HEK293T (cell line): ENCODE results near the gene NUCB2.

Source experiments
- CTCF ChIA-PET: fragments of 350-600 bp; formaldehyde crosslinking; extraction: SDS; loops from one replicate; lab custom pipeline; 2021; ENCODE audit warnings: antibody characterized with exemption, inconsistent platforms; lab: Yijun Ruan, JAX
- POLR2A ChIA-PET: fragments of 350-600 bp; formaldehyde crosslinking; extraction: SDS; loops from one replicate; lab custom pipeline; 2020; ENCODE audit warnings: antibody characterized with exemption, inconsistent platforms; lab: Yijun Ruan, JAX
- DNase-seq: peaks from one replicate; pipeline ENCODE4 v3.0.0; 2012; ENCODE audit warnings: mixed read lengths; ENCODE audit errors: extremely low spot score
- ARNT ChIP-seq: fragments of 450-650 bp; IDR thresholded peaks from 2 replicates; pipeline ENCODE4 v1.6.1; 2017; ENCODE audit warnings: mild to moderate bottlenecking
- BHLHE40 ChIP-seq: fragments of 450-650 bp; IDR thresholded peaks from 2 replicates; pipeline ENCODE4 v1.6.1; 2016; ENCODE audit warnings: mild to moderate bottlenecking, moderate library complexity, borderline replicate concordance
- CTBP1 ChIP-seq: fragments of 450-650 bp; IDR thresholded peaks from 2 replicates; pipeline ENCODE4 v1.6.1; 2016; ENCODE audit warnings: borderline replicate concordance
- ELF4 ChIP-seq: fragments of 450-650 bp; IDR thresholded peaks from 2 replicates; pipeline ENCODE4 v1.6.1; 2017; ENCODE audit warnings: antibody characterized with exemption
- FOXA1 ChIP-seq: fragments of 450-650 bp; IDR thresholded peaks from 2 replicates; pipeline ENCODE4 v1.6.1; 2016; ENCODE audit warnings: mild to moderate bottlenecking
- FOXK2 ChIP-seq: fragments of 450-650 bp; IDR thresholded peaks from 2 replicates; pipeline ENCODE4 v1.6.1; 2016; ENCODE audit warnings: mild to moderate bottlenecking
- FOXM1 ChIP-seq: fragments of 450-650 bp; IDR thresholded peaks from 2 replicates; pipeline ENCODE4 v1.6.1; 2017; ENCODE audit warnings: mild to moderate bottlenecking, borderline replicate concordance
- HDGF ChIP-seq: fragments of 450-650 bp; IDR thresholded peaks from 2 replicates; pipeline ENCODE4 v1.6.1; 2017; ENCODE audit warnings: antibody characterized with exemption, borderline replicate concordance
- L3MBTL2 ChIP-seq: fragments of 450-650 bp; conservative IDR thresholded peaks from 2 replicates; pipeline ENCODE4 v1.6.1; 2016; ENCODE audit warnings: mild to moderate bottlenecking
- LEF1 ChIP-seq: fragments of 450-650 bp; IDR thresholded peaks from 2 replicates; pipeline ENCODE4 v1.6.1; 2017; ENCODE audit warnings: mild to moderate bottlenecking, borderline replicate concordance
- NFRKB ChIP-seq: fragments of 450-650 bp; IDR thresholded peaks from 2 replicates; pipeline ENCODE4 v1.6.1; 2016; ENCODE audit warnings: mild to moderate bottlenecking, moderate library complexity
- SP1 ChIP-seq: fragments of 450-650 bp; IDR thresholded peaks from 2 replicates; pipeline ENCODE4 v1.6.1; 2017
- SUZ12 ChIP-seq: fragments of 450-650 bp; IDR thresholded peaks from 2 replicates; pipeline ENCODE4 v1.6.1; 2016; ENCODE audit warnings: mild to moderate bottlenecking
- TARDBP ChIP-seq: fragments of 450-650 bp; IDR thresholded peaks from 2 replicates; pipeline ENCODE4 v1.6.1; 2016
- ZNF384 ChIP-seq: fragments of 450-650 bp; IDR thresholded peaks from 2 replicates; pipeline ENCODE4 v1.6.1; 2016
- TF ChIP-seq, protein P1 (sequence below): fragments of 450-650 bp; IDR thresholded peaks from 2 replicates; pipeline ENCODE4 v1.6.1; 2016

NUCB2 gene

DNA sequence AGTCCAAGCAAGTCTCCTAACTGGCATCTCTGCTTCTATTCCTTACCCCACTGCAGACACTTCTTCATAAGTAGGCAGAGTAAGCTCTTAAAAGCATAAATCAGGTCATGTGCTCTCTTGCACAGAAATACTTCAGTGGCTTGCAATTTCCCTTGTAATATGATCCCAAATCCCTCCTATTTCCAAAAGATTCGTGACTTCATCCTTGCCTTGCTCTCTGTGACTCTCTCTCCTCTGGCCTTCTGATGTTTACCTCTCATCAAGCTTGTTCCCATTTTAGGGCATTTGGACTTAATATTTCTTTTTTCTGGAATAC, 37.7 kb downstream of the NUCB2 start:
- CTCF ChIA-PET: interaction anchor here (0.6 kb wide), 1 partner anchor 118 kb away, joined by 3 read pairs; no protein-coding TSS in a partner anchor
- TF ChIP-seq, protein P1, sequence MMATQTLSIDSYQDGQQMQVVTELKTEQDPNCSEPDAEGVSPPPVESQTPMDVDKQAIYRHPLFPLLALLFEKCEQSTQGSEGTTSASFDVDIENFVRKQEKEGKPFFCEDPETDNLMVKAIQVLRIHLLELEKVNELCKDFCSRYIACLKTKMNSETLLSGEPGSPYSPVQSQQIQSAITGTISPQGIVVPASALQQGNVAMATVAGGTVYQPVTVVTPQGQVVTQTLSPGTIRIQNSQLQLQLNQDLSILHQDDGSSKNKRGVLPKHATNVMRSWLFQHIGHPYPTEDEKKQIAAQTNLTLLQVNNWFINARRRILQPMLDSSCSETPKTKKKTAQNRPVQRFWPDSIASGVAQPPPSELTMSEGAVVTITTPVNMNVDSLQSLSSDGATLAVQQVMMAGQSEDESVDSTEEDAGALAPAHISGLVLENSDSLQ: peak; percentile 62
- TF ChIP-seq ZNF384 (no peak), SP1 (no peak)
- peak; percentile 28 for DNase-seq
- POLR2A ChIA-PET: interaction anchor here (1.0 kb wide), 1 partner anchor 39 kb away, joined by 4 read pairs; no protein-coding TSS in a partner anchor

DNA sequence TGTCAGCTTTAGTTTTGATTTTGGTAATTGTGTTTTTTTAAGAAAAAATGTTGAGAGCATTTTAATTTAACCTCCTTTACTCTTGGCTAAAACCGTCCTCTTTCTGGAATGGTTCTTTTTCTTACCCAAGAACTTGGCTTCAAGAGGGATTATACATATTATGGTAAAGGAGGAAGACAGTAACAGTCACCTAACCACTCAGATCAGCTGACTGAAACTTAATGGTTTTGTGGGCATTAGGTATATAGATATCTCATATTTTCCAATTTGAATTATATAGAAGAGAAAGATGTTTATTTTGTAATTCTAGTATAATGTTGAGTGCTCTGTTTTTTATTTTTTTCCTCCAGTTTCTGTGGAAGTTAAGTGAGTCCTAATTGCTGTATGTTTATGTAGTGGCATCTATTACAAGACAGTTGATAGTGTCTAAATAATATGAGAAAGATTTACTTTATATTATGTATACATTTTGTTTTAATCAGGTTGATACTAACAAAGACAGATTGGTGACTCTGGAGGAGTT, 38.4 kb downstream of the NUCB2 start:
- CTCF ChIA-PET: no interaction called here
- TF ChIP-seq, protein P1: no peak
- TF ChIP-seq SUZ12 (no peak), FOXM1 (no peak), LEF1 (no peak), BHLHE40 (no peak), ZNF384 (no peak)
- POLR2A ChIA-PET: no interaction called here
- no peak for DNase-seq

DNA sequence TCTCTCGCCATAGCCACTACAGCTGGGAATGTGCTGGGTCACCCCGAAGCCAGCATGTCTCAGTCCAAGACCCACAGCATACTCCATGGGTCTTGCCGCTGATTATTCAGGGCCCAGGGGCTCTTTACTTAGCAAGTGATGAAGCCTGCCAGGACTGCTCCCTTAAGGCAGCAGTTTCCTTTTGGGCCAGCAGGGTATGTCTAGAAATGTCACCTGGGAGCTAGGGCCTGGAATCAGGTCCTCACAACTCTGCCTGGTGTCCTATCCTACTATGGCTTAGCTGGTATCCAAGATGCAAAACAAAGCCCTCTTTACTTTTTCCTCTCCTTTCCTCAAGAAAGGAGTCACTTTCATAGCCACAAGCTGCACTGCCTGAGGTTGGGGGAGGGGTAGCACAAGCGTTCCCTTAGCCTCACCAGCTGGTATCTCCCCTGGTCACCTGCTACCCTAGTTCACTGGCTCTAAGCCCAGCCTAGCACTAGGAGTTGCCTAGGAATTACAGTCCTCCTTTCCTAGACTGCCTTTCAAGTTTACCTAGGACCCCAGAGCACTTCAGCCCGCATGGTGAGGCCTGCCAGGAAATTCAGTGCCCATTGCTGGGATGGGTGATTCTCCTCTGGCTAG, 52.4 kb downstream of the NUCB2 start:
- TF ChIP-seq HDGF: no peak
- no peak for TF ChIP-seq ELF4
- no peak for TF ChIP-seq NFRKB
- no peak for TF ChIP-seq FOXM1
- TF ChIP-seq LEF1: no peak
- no peak for TF ChIP-seq SUZ12
- TF ChIP-seq CTBP1: no peak
- TF ChIP-seq FOXA1: no peak
- ChIA-PET POLR2A (no interaction called here), CTCF (no interaction called here)
- DNase-seq: no peak

DNA sequence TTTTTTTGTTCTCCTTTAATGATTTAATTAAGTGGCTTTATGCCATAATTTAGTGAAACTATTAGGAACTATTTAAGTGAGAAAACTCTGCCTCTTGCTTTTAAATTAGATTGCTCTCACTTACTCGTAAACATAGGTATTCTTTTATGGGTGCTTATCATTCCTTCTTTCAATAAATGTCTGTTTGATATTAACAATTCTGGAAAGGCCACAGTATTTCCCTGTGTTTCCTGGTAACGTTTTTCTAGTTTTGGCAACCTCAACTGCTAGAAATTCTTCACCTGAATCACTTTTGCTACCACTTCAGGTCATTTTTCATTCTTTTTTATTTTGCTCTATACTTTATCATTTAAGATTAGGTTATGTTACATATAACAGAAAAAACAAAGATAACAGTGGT, 55.1 kb downstream of the NUCB2 start:
- ChIA-PET POLR2A (interaction anchor here (0.9 kb wide), 1 partner anchor 55 kb away, joined by 4 read pairs; the partner anchor contains the start of gene NUCB2), CTCF (no interaction called here)
- no peak for TF ChIP-seq HDGF
- no peak for TF ChIP-seq ZNF384
- TF ChIP-seq FOXK2: no peak
- TF ChIP-seq L3MBTL2: no peak
- TF ChIP-seq FOXA1: no peak
- no peak for TF ChIP-seq TARDBP
- TF ChIP-seq SUZ12: no peak
- no peak for TF ChIP-seq LEF1
- no peak for TF ChIP-seq FOXM1
- TF ChIP-seq ELF4: no peak
- no peak for TF ChIP-seq CTBP1
- TF ChIP-seq ARNT: no peak
- TF ChIP-seq, protein P1: no peak
- no peak for TF ChIP-seq NFRKB
- TF ChIP-seq SP1: no peak
- DNase-seq: no peak

DNA sequence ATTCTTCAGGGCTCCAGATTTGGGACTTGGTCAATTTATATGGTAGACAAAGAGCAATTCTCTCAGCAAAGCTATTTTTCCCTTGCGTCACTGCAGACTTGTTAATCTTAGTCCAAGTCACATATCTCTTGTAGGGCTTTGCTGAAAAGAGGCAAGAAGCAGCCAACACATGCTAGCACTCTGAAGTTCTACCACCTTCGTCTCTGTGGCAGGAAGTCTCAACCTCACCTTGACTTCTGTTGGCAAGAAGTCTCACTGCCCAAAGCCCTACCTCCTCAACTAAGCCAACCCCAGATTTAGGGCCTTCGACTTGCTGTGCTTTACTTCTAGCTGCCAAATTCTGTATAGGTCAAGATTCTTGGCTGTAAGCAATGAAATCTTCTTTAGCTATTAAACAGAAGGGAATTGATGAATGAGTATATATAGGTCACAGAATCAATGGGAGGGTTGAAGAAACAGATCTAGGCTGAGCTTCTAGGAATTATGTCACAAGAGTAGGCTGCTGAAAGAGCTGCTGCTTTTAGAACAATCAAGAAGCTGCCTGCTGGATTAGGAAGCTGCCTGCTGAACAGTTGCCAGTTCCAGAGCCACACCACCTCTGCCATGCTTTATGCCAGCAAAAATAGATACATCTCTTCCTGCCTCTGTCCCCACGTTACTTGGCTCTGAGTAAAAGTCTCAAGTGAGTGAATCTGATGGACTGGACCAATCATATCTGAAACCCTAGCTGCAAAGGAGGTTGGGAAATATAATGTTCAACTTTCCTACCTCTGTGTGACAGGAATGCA, 57.5 kb downstream of the NUCB2 start:
- DNase-seq: no peak
- TF ChIP-seq ELF4 (no peak), ZNF384 (no peak), CTBP1 (no peak), FOXM1 (no peak)
- CTCF ChIA-PET: interaction anchor here (1.2 kb wide), 1 partner anchor 21 kb away, joined by 3 read pairs; no protein-coding TSS in a partner anchor
- POLR2A ChIA-PET: interaction anchor here (2.0 kb wide), 1 partner anchor 19 kb away, joined by 6 read pairs; no protein-coding TSS in a partner anchor

- TF ChIP-seq, protein P1: no peak
- TF ChIP-seq NFRKB (no peak), TARDBP (no peak), ZNF384 (no peak), FOXK2 (no peak), HDGF (no peak), SUZ12 (no peak), FOXM1 (no peak), LEF1 (no peak), BHLHE40 (no peak)
- DNase-seq: no peak
- ChIA-PET POLR2A (no interaction called here), CTCF (no interaction called here)
Measured at GRCh38 chr11:17343257-17343656, 66.7 kb downstream of the NUCB2 start.
